GM19099 (cell line): ENCODE results near the gene GABRR1.

ENCODE experiments used
- POLR2A ChIP-seq: IDR thresholded peaks from 3 replicates; pipeline ENCODE4 v1.6.1; 2011; ENCODE audit warnings: low read depth; ENCODE audit not compliant: insufficient read length; ENCODE audit errors: extremely low read depth

GABRR1 gene

DNA sequence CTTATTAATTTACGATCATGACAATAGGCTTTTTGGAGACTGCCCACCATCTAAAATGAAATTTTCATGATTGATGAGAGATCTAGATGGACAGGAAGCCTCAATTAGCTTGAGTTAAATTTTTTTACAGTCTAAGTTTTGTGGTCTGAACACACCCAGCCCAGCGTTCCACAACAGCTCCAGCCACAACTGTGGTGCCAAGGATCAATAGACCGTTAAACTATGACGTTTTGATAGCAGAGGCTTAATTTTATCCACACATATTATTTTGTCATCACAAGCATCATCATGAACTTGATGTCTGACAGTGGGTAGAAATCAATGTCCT lies 5.5 kb upstream of the GABRR1 start:
- no peak for TF ChIP-seq POLR2A

- TF ChIP-seq POLR2A, result no peak
These were observed 5.0 kb upstream of the GABRR1 start for GRCh38 chr6:89221971-89222711.

- no peak for TF ChIP-seq POLR2A
These were observed 4.0 kb upstream of the GABRR1 start for GRCh38 chr6:89221129-89221528.

- TF ChIP-seq POLR2A, result no peak
These were observed 747 bp downstream of the GABRR1 start for GRCh38 chr6:89216411-89216810.

DNA sequence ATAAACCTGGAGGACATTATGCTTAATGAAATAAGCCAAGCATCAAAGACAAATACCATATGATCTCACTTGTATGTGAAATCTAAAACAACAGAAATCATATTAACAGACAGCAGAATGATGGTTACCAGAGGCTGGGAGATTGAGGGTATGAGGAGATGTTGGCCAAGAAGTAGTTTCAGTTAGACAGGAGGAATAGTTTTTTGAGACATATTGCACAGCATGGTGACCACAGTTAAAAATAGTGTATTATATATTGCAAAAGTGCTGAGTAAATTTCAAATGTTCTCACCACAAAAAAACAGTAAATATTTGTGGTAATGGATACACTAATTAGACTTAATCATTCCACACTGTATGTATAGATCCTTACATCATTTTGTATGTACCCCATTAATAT lies 1.8 kb downstream of the GABRR1 start:
- TF ChIP-seq POLR2A, result no peak

- no peak for TF ChIP-seq POLR2A
These were observed 3.0 kb downstream of the GABRR1 start for GRCh38 chr6:89214197-89214596.

- TF ChIP-seq POLR2A, result no peak
These were observed 4.7 kb downstream of the GABRR1 start for GRCh38 chr6:89212472-89212871.

DNA sequence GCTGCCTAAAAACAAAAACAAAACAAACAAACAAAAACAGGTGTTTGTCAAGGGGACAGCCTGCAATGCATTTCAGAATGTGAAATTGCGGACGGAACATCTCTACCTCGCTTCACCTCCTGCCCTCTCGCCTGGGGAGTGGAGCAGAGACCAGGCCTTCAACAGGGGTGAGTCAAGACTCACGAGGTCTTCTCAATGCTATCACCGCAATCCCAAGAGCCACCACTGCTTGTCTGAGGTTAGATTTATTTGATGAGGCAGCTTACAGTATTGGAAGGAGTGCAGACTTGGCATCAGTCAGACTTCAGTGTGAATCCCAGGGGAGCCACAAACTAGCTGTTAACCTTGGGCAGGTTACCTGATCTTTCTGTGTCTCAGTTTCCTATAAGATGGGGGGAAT lies 7.7 kb downstream of the GABRR1 start:
- no peak for TF ChIP-seq POLR2A

- TF ChIP-seq POLR2A, result no peak
These were observed 8.6 kb downstream of the GABRR1 start for GRCh38 chr6:89208551-89208950.

DNA sequence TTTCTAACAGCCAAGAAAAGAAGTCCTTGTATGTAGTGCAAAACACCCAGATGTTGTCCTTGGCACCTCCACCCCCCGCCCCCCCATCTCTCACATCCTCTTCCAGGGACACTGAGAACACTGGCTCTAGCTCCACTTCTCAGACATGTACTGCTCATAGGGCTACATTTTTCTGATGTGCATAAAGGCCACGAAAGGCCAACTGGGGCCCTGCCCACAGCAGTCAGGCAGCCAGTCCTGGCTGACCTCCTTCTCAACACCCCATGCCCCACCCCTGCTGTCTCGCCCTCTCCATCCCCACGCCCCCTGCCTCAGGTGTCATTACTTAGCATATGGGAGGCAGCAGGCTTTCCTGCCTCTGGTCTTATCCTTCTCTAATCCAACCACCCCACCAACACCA lies 11.3 kb downstream of the GABRR1 start:
- TF ChIP-seq POLR2A, result no peak

DNA sequence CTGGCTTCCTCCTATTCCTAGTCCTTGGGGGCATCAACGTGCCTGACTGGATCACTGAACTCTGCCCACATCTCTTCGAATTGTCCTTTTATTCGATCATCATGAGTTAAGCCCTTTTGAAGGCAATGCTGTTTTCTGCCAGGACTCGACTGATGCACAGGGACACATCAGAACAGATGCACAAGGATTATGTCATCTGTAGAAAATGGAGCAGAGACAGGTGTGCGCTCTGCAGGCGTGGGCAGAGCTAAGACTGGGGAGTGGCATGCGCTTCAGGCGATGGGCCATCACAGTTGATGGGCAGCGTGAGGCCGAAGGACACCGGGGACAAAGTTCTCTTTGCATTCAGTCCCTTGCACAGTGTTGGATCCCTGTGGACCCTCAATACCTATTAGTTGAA lies 13.1 kb downstream of the GABRR1 start:
- TF ChIP-seq POLR2A, result no peak

DNA sequence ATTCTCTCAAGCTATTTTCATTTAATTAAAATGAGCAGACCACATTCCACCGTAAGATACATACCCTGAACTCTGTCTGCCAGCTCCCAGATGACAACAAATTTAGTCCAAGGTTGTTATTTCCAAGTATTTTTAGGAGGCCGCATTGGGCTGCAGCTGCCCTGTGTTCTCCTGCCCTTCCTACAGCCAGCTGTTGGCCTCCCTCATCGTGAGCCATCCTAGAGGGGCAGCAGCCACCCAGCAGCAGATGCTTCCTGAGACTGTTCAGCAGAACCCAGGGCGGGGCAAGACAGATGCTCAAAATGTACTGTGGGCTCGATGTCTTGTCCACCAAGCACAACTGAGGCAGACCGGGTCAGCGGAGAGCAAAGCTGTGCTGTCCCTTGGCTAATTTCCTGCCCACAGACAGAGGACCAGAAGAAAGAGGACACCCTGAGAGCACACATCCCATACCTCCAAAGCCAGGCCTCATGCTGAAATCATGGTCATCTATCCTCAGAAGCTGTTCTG lies 16.4 kb downstream of the GABRR1 start:
- no peak for TF ChIP-seq POLR2A

GRCh38 chr6:89199579-89199978 lies 17.6 kb downstream of the GABRR1 start:
- no peak for TF ChIP-seq POLR2A

- TF ChIP-seq POLR2A, result no peak
These were observed 18.9 kb downstream of the GABRR1 start for GRCh38 chr6:89198235-89198634.

DNA sequence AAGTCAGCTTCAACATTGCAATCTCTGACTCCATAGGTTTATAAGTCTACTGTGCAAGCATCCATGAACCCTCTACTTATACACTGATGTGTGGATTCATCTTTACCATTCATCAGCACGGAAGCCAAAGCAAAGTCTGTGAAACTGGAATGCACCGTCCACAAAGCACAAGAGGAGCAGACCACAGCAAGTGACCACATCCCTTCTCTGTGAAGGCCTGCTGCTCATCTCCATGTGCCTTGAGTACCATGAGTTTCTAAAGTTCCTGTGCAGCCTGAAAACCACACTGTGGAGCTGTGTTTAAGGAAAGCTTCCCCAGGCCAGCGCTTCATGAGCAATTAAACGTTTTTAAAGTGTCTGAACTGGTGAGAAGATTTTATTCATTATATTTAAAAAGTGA lies 20.0 kb downstream of the GABRR1 start:
- TF ChIP-seq POLR2A, result no peak

GRCh38 chr6:89194559-89194958 lies 22.6 kb downstream of the GABRR1 start:
- no peak for TF ChIP-seq POLR2A

DNA sequence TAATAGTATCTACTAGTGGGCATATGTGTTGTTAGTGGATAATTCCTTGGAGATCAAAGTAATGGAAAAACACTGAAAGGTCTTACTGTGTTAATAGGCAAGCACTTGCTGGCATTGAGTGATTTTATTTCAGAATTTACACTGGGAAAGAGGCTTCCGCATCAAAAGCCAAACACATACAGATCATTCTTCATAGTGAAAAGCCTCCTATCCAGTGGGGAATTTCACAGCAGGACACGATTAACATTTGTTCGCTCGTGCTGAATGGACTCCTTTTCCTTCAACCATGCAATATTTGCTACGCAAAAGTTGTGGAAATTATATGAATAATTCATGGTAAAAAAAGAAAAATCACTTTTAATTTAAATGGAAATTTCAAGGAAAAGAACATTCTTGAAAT lies 26.4 kb downstream of the GABRR1 start:
- TF ChIP-seq POLR2A, result no peak

GRCh38 chr6:89187504-89187903 lies 29.7 kb downstream of the GABRR1 start:
- no peak for TF ChIP-seq POLR2A

- TF ChIP-seq POLR2A, result no peak
These were observed 30.4 kb downstream of the GABRR1 start for GRCh38 chr6:89186762-89187161.
